HG03039 (cell line): ENCODE results near the gene RFESD.
"Not testable (repeated sequence)": the region's sequence is repeated elsewhere in the genome, so short reads cannot be mapped to it uniquely, and the experiment has no call there.

Experiments used
- ATAC-seq: cut with Tn5 transposase; IDR thresholded peaks from one replicate; pipeline ENCODE4 v1.9.1; 2021; ENCODE audit warnings: mild to moderate bottlenecking, moderate library complexity; ENCODE audit not compliant: unreplicated experiment

Gene RFESD

DNA sequence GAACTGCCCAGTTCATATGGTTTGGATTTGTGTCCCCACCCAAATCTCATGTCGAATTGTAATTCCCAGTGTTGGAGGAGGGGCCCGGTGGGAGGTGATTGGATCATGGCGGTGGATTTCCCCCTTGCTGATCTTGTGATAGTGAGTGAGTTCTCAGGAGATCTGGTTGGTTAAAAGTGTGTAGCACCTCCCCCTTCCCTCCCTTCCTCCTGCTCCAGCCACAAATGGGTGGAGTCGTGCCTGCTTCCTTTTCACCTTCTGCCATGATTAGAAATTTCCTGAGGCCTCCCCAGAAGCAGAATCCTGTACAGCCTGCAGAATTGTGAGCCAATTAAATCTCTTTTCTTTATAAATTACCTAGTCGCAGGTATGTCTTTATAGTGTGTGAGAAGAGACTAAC lies 59.6 kb downstream of the RFESD start:
- ATAC-seq = not testable (repeated sequence)

DNA sequence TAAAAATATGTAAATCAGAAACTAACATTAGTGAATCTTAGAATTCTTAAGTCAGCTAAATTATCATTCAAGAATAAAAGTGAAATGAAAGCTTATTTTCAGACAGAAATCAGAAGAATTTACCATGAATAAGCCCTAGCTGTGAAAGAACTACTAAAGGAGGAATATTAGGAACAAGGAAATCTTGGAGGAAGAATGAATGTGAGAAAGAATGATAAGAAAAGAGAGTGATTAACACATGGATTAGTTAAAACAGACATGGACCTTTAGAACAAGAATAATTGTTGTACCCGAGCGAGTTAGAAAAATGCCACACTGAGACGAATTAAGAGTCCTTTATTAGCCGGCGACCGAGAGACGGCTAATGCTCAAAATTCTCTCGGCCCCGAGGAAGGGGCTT lies 60.5 kb downstream of the RFESD start:
- no peak for ATAC-seq
